ENCODE results near the gene GPR35.
A peak's percentile ranks its signal among the peaks of the same experiment; 100 is the strongest.

The GPR35 gene

GRCh38 chr2:240594511-240595380, 30.5 kb upstream of the GPR35 start:
- TF ChIP-seq, protein P1, sequence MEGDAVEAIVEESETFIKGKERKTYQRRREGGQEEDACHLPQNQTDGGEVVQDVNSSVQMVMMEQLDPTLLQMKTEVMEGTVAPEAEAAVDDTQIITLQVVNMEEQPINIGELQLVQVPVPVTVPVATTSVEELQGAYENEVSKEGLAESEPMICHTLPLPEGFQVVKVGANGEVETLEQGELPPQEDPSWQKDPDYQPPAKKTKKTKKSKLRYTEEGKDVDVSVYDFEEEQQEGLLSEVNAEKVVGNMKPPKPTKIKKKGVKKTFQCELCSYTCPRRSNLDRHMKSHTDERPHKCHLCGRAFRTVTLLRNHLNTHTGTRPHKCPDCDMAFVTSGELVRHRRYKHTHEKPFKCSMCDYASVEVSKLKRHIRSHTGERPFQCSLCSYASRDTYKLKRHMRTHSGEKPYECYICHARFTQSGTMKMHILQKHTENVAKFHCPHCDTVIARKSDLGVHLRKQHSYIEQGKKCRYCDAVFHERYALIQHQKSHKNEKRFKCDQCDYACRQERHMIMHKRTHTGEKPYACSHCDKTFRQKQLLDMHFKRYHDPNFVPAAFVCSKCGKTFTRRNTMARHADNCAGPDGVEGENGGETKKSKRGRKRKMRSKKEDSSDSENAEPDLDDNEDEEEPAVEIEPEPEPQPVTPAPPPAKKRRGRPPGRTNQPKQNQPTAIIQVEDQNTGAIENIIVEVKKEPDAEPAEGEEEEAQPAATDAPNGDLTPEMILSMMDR (IDR thresholded peaks at IDR 0.05; ENCODE audit: low read depth, low read length, poor library complexity, severe bottlenecking): no peak
- TF ChIP-seq EZH2phosphoT487 (IDR thresholded peaks at IDR 0.05; ENCODE audit: borderline replicate concordance, low read length): no peak
- Histone ChIP-seq H3K79me2 (ENCODE audit: control insufficient read depth, low read length) (peaks cover 57% of the 10 kb centered on the region), H3K36me3 (ENCODE audit: control insufficient read depth, low read length) (peaks cover 39% of the 10 kb centered on the region), H3F3A (ENCODE audit: control insufficient read depth, insufficient read depth) (no peaks in the 10 kb centered on the region), H3K4me1 (ENCODE audit: control insufficient read depth, low read length) (no peaks in the 10 kb centered on the region), H3K27me3 (ENCODE audit: control insufficient read depth, low read length) (no peaks in the 10 kb centered on the region), H3K9me3 (ENCODE audit: control insufficient read depth, insufficient read depth, low read length) (no peaks in the 10 kb centered on the region), H3K4me2 (ENCODE audit: low read length) (no peak overlapping the region), H3K4me3 (ENCODE audit: low read length) (no peak overlapping the region), H3K27ac (ENCODE audit: low read depth, low read length) (no peak overlapping the region), H4K20me1 (ENCODE audit: control insufficient read depth, insufficient read depth, low read depth, low read length) (no peaks in the 10 kb centered on the region), H3K9me2 (replicated peaks; ENCODE audit: control insufficient read depth, low read length) (no peaks in the 10 kb centered on the region)

DNA sequence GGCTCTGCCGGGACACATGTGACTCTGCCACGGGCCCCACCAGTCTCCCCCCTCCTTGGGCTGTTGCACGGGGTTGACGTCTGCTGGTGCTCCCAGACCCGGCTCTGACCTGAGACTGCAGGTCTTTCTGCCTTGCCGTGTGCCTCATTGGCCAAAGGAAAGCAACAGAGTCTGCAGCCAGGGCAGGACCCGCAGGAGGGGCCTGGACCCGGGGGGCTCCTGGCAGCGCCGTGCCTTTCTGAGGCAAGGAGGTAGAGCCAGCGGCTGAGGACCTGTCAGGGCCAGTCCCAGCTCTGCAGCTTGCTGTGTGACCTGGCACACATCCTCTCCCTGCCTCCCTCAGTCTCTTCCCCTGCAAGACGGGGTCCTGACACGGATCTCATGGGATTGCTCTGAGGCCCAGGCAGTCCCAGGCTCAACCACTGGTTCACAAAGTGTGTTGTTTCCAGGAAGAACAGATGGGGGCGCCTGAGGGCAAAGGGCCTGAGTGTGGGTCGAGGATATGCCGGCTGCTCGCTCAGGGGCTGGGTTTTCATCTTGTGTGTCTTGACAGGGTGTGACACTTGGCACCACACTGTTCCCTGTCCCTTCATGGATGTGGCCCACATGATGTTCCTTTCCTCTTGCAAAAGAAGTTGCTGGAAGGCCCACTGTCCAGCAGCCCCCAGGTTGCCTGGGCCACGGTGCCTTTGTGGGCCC, 29.8 kb upstream of the GPR35 start:
- no peak overlapping the region for H3K27ac ChIP-seq (ENCODE audit: low read depth, low read length)
- no peaks in the 10 kb centered on the region for H3K9me2 ChIP-seq (replicated peaks; ENCODE audit: control insufficient read depth, low read length)
- no peaks in the 10 kb centered on the region for H3F3A ChIP-seq (ENCODE audit: control insufficient read depth, insufficient read depth)
- no peaks in the 10 kb centered on the region for H3K9me3 ChIP-seq (ENCODE audit: control insufficient read depth, insufficient read depth, low read length)
- no peaks in the 10 kb centered on the region for H4K20me1 ChIP-seq (ENCODE audit: control insufficient read depth, insufficient read depth, low read depth, low read length)
- peaks cover 31% of the 10 kb centered on the region for H3K36me3 ChIP-seq (ENCODE audit: control insufficient read depth, low read length)
- no peak overlapping the region for H3K4me2 ChIP-seq (ENCODE audit: low read length)
- no peaks in the 10 kb centered on the region for H3K4me1 ChIP-seq (ENCODE audit: control insufficient read depth, low read length)
- no peak overlapping the region for H3K4me3 ChIP-seq (ENCODE audit: low read length)
- peaks cover 49% of the 10 kb centered on the region for H3K79me2 ChIP-seq (ENCODE audit: control insufficient read depth, low read length)
- no peaks in the 10 kb centered on the region for H3K27me3 ChIP-seq (ENCODE audit: control insufficient read depth, low read length)
- TF ChIP-seq EZH2phosphoT487 (IDR thresholded peaks at IDR 0.05; ENCODE audit: borderline replicate concordance, low read length): no peak
- TF ChIP-seq, protein P1 (IDR thresholded peaks at IDR 0.05; ENCODE audit: low read depth, low read length, poor library complexity, severe bottlenecking): peak; percentile 60

- Histone ChIP-seq H3K27ac (ENCODE audit: low read depth, low read length) (no peak overlapping the region), H3K4me2 (ENCODE audit: low read length) (no peak overlapping the region), H3K4me3 (ENCODE audit: low read length) (no peak overlapping the region), H3K4me1 (ENCODE audit: control insufficient read depth, low read length) (no peaks in the 10 kb centered on the region), H3K79me2 (ENCODE audit: control insufficient read depth, low read length) (peaks cover 44% of the 10 kb centered on the region), H4K20me1 (ENCODE audit: control insufficient read depth, insufficient read depth, low read depth, low read length) (no peaks in the 10 kb centered on the region), H3K9me2 (replicated peaks; ENCODE audit: control insufficient read depth, low read length) (no peaks in the 10 kb centered on the region), H3K27me3 (ENCODE audit: control insufficient read depth, low read length) (no peaks in the 10 kb centered on the region), H3F3A (ENCODE audit: control insufficient read depth, insufficient read depth) (no peaks in the 10 kb centered on the region), H3K36me3 (ENCODE audit: control insufficient read depth, low read length) (peaks cover 25% of the 10 kb centered on the region), H3K9me3 (ENCODE audit: control insufficient read depth, insufficient read depth, low read length) (no peaks in the 10 kb centered on the region)
- TF ChIP-seq, protein P1 (IDR thresholded peaks at IDR 0.05; ENCODE audit: low read depth, low read length, poor library complexity, severe bottlenecking): no peak
- no peak for TF ChIP-seq EZH2phosphoT487 (IDR thresholded peaks at IDR 0.05; ENCODE audit: borderline replicate concordance, low read length)
Observed at GRCh38 chr2:240596080-240596460, 29.2 kb upstream of the GPR35 start.

All from DOHH2 (cell line).